ENCODE data around the gene GPC6.

GPC6 gene

GRCh38 chr13:94028650-94029049 is 802.0 kb downstream of the GPC6 start:
- no peak for TF ChIP-seq CTCF (IDR thresholded peaks at IDR 0.05; ENCODE audit: low read depth, low read length, missing control alignments)
- no peak for DNase-seq (ENCODE audit: low read depth)
- H3K4me3 ChIP-seq (ENCODE audit: low read depth, low read length): no peak overlapping the region

- DNase-seq (ENCODE audit: low read depth): no peak
- no peak for TF ChIP-seq CTCF (IDR thresholded peaks at IDR 0.05; ENCODE audit: low read depth, low read length, missing control alignments)
- H3K4me3 ChIP-seq (ENCODE audit: low read depth, low read length): no peak overlapping the region
These were observed 804.0 kb downstream of the GPC6 start for GRCh38 chr13:94030415-94031119.

GRCh38 chr13:94031609-94032008 is 805.0 kb downstream of the GPC6 start:
- no peak for TF ChIP-seq CTCF (IDR thresholded peaks at IDR 0.05; ENCODE audit: low read depth, low read length, missing control alignments)
- no peak overlapping the region for H3K4me3 ChIP-seq (ENCODE audit: low read depth, low read length)
- DNase-seq (ENCODE audit: low read depth): no peak

GRCh38 chr13:94033098-94033497 is 806.5 kb downstream of the GPC6 start:
- TF ChIP-seq CTCF (IDR thresholded peaks at IDR 0.05; ENCODE audit: low read depth, low read length, missing control alignments): no peak
- DNase-seq (ENCODE audit: low read depth): no peak
- H3K4me3 ChIP-seq (ENCODE audit: low read depth, low read length): no peak overlapping the region

- no peak for TF ChIP-seq CTCF (IDR thresholded peaks at IDR 0.05; ENCODE audit: low read depth, low read length, missing control alignments)
- H3K4me3 ChIP-seq (ENCODE audit: low read depth, low read length): no peak overlapping the region
- DNase-seq (ENCODE audit: low read depth): no peak
These were observed 807.4 kb downstream of the GPC6 start for GRCh38 chr13:94033830-94034642.

- no peak for DNase-seq (ENCODE audit: low read depth)
- H3K4me3 ChIP-seq (ENCODE audit: low read depth, low read length): no peak overlapping the region
- no peak for TF ChIP-seq CTCF (IDR thresholded peaks at IDR 0.05; ENCODE audit: low read depth, low read length, missing control alignments)
These were observed 823.4 kb downstream of the GPC6 start for GRCh38 chr13:94050039-94050438.

All from GM12864 (cell line).